SK-N-SH (cell line): ENCODE data around the gene MYLK4. TPM values are rescaled to one million over a fixed set of nuclear protein-coding genes. Genes with fewer than 3 reads are reported as not detected.

Source experiments
- CTCF ChIA-PET: fragments of 300-600, 350-600 bp; formaldehyde crosslinking; extraction: SDS; loops from one replicate; lab custom pipeline; 2021; lab: Yijun Ruan, JAX
- POLR2A ChIA-PET: fragments of 350-600 bp; sonication (Branson Sonifier 250); formaldehyde crosslinking; extraction: SDS; loops from one replicate; lab custom pipeline; 2020; ENCODE audit warnings: antibody characterized with exemption, inconsistent platforms; lab: Yijun Ruan, JAX
- DNase-seq: peaks from one replicate; pipeline ENCODE4 v3.0.0; 2012
- H2AFZ ChIP-seq: fragments of 200-600 bp; sonication (generic); 2 replicates; pipeline ENCODE4 v1.8.1; 2016; ENCODE audit warnings: antibody characterized with exemption, mild to moderate bottlenecking, low read depth
- H3F3A ChIP-seq: fragments of 200-600 bp; sonication (generic); replicated peaks from 2 replicates; pipeline ENCODE3; 2016; ENCODE audit warnings: antibody characterized with exemption, mild to moderate bottlenecking; ENCODE audit not compliant: insufficient read depth
- H3K27ac ChIP-seq, 2 experiments: fragments of 200-500 bp in 1 of 2; fragments of 200-600 bp in 1 of 2; sonication (Bioruptor generic) in 1 of 2; sonication (generic), shearing (Covaris generic) in 1 of 2; 2 replicates each; pipeline versions ENCODE4 v1.5.1 to v1.6.1; 2014 to 2016; ENCODE audit warnings: low read depth in 2 of 2, inconsistent platforms in 1 of 2, low read length in 1 of 2, mild to moderate bottlenecking in 1 of 2, mixed read lengths in 1 of 2
- H3K27me3 ChIP-seq: fragments of 200-600 bp; sonication (generic), shearing (Covaris generic); 2 replicates; pipeline ENCODE4 v1.6.1; 2016; ENCODE audit warnings: mixed run types; ENCODE audit not compliant: insufficient read depth
- H3K36me3 ChIP-seq, 2 experiments: fragments of 200-500 bp in 1 of 2; fragments of 200-600 bp in 1 of 2; sonication (Bioruptor generic) in 1 of 2; sonication (generic) in 1 of 2; replicated peaks in 1 of 2; 2 replicates each; pipeline versions ENCODE3 to v1.5.1; 2014 to 2016; ENCODE audit warnings: low read length in 1 of 2, mild to moderate bottlenecking in 1 of 2; ENCODE audit not compliant: insufficient read depth in 2 of 2, control insufficient read depth in 1 of 2
- H3K4me1 ChIP-seq, 2 experiments: fragments of 200-500 bp in 1 of 2; fragments of 200-600 bp in 1 of 2; sonication (Bioruptor generic) in 1 of 2; sonication (generic), shearing (Covaris generic) in 1 of 2; 2 replicates each; pipeline versions ENCODE4 v1.5.1 to v1.6.1; 2014 to 2016; ENCODE audit warnings: low read depth in 1 of 2, low read length in 1 of 2, mixed run types in 1 of 2; ENCODE audit not compliant: insufficient read depth in 2 of 2, control insufficient read depth in 1 of 2
- H3K4me2 ChIP-seq: fragments of 200-600 bp; sonication (generic), shearing (Covaris generic); 2 replicates; pipeline ENCODE4 v1.6.1; 2017; ENCODE audit warnings: mixed run types
- H3K4me3 ChIP-seq, 2 experiments: fragments of 200-500 bp in 1 of 2; fragments of 200-600 bp in 1 of 2; sonication (Bioruptor generic) in 1 of 2; sonication (generic), shearing (Covaris generic) in 1 of 2; 2 replicates each; pipeline versions ENCODE4 v1.5.1 to v1.8.1; 2014 to 2016; ENCODE audit warnings: low read depth in 2 of 2, inconsistent platforms in 1 of 2, low read length in 1 of 2, mild to moderate bottlenecking in 1 of 2, mixed read lengths in 1 of 2, moderate library complexity in 1 of 2
- H3K79me2 ChIP-seq: fragments of 200-600 bp; sonication (generic); 2 replicates; pipeline ENCODE4 v1.8.1; 2017; ENCODE audit warnings: mild to moderate bottlenecking; ENCODE audit not compliant: insufficient read depth
- H3K9ac ChIP-seq: fragments of 200-600 bp; sonication (generic); 2 replicates; pipeline ENCODE4 v1.6.1; 2017; ENCODE audit warnings: mixed run types
- H3K9me2 ChIP-seq: fragments of 200-600 bp; sonication (generic); 2 replicates; pipeline ENCODE4 v1.6.1; 2017; ENCODE audit warnings: mixed run types
- H3K9me3 ChIP-seq: fragments of 200-600 bp; sonication (generic); 2 replicates; pipeline ENCODE4 v1.6.1; 2017; ENCODE audit warnings: mixed run types, mild to moderate bottlenecking, moderate library complexity
- H4K20me1 ChIP-seq: fragments of 200-600 bp; sonication (generic); 2 replicates; pipeline ENCODE4 v1.6.1; 2017; ENCODE audit warnings: mild to moderate bottlenecking, mixed run types; ENCODE audit not compliant: insufficient read depth
- FOSL2 ChIP-seq: IDR thresholded peaks from 2 replicates; pipeline ENCODE4 v1.4.0; 2012; ENCODE audit warnings: low read depth, mild to moderate bottlenecking, moderate library complexity, borderline replicate concordance
- GABPA ChIP-seq: IDR thresholded peaks from 2 replicates; pipeline ENCODE4 v1.4.0; 2012; ENCODE audit warnings: low read depth, mild to moderate bottlenecking
- GATA2 ChIP-seq: sonication (generic); formaldehyde crosslinking; IDR thresholded peaks from 2 replicates; pipeline ENCODE4 v1.5.0; 2020; ENCODE audit warnings: mild to moderate bottlenecking, missing genetic modification reagents
- IRF3 ChIP-seq: fragments of 150-350 bp; IDR thresholded peaks from 2 replicates; pipeline ENCODE4 v1.6.1; 2016; ENCODE audit warnings: mild to moderate bottlenecking, low read depth, low read length
- JUND ChIP-seq: IDR thresholded peaks from 2 replicates; pipeline ENCODE4 v1.4.0; 2012
- MAX ChIP-seq: IDR thresholded peaks from 2 replicates; pipeline ENCODE4 v1.4.0; 2012; ENCODE audit warnings: low read depth
- MEF2A ChIP-seq: IDR thresholded peaks from 2 replicates; pipeline ENCODE4 v1.4.0; 2012; ENCODE audit warnings: low read depth, borderline replicate concordance
- RAD21 ChIP-seq: IDR thresholded peaks from 2 replicates; pipeline ENCODE4 v1.6.1; 2012; ENCODE audit warnings: mild to moderate bottlenecking, low read length
- RXRA ChIP-seq: IDR thresholded peaks from 2 replicates; pipeline ENCODE4 v1.4.0; 2012; ENCODE audit warnings: low read depth, mild to moderate bottlenecking, borderline replicate concordance
- SMC3 ChIP-seq: IDR thresholded peaks from 2 replicates; pipeline ENCODE4 v1.6.1; 2012; ENCODE audit warnings: low read depth, low read length, improper control_type of control experiment
- TAF1 ChIP-seq: IDR thresholded peaks from 2 replicates; pipeline ENCODE4 v1.6.1; 2012; ENCODE audit warnings: low read depth, mild to moderate bottlenecking, low read length, moderate library complexity, borderline replicate concordance
- TCF12 ChIP-seq: IDR thresholded peaks from 2 replicates; pipeline ENCODE4 v1.4.0; 2012
- TEAD4 ChIP-seq: IDR thresholded peaks from 2 replicates; pipeline ENCODE4 v1.4.0; 2012; ENCODE audit warnings: mild to moderate bottlenecking, borderline replicate concordance; ENCODE audit not compliant: insufficient read depth
- ZBTB33 ChIP-seq: IDR thresholded peaks from 2 replicates; pipeline ENCODE4 v1.4.0; 2012; ENCODE audit warnings: low read depth, borderline replicate concordance
- WGBS: methylation state at CpG from one replicate; pipeline ENCODE4 v1.1.6; 2017; ENCODE audit warnings: low lambda C conversion rate; 5-methylcytosine and 5-hydroxymethylcytosine counted together
- polyA plus RNA-seq, 3 experiments: library from polyadenylated mRNA; depleted of rRNA; stranded (reverse); fragments of >200 nt; gene quantifications; 2 replicates each; pipeline ENCODE4 v1.2.3, GENCODE V29; 2012
- TF ChIP-seq, protein P1 (sequence below): fragments of 150-350 bp; IDR thresholded peaks from 2 replicates; pipeline ENCODE4 v1.6.1; 2017; ENCODE audit warnings: antibody characterized with exemption, low read length, low read depth, borderline replicate concordance
- TF ChIP-seq, protein P2 (sequence below): IDR thresholded peaks from 2 replicates; pipeline ENCODE4 v1.6.1; 2012; ENCODE audit warnings: mild to moderate bottlenecking, low read depth, low read length, moderate library complexity

Gene MYLK4
- polyA plus RNA-seq, 1 of the 3 experiments (the other 2 are of a cell fraction) = 0.16 TPM

GRCh38 chr6:2718334-2719092 lies 32.2 kb downstream of the MYLK4 start:
- no peak for DNase-seq
- Histone ChIP-seq H3K27ac (no peak overlapping the region), H3K4me1 (peaks cover 0 to 7% of the 10 kb centered on the region in 2 experiments; a peak in 1 of 4 replicates), H4K20me1 (no peaks in the 10 kb centered on the region), H3K9me2 (no peaks in the 10 kb centered on the region), H3K36me3 (no peaks in the 10 kb centered on the region), H3K79me2 (no peaks in the 10 kb centered on the region), H2AFZ (no peak overlapping the region)
- CTCF ChIA-PET = interaction anchor here (1.5 to 1.6 kb wide), 2 partner anchors 15 to 19 kb away, joined by 3 to 8 read pairs; no protein-coding TSS in a partner anchor
- TF ChIP-seq JUND (no peak), TCF12 (no peak), MAX (no peak), ZBTB33 (no peak), TAF1 (no peak), FOSL2 (no peak)
- TF ChIP-seq, all 33 proteins: peak for 0
- no peaks in the 10 kb centered on the region for H3K27me3 ChIP-seq
- H3K9me3 ChIP-seq = no peaks in the 10 kb centered on the region
- no peak overlapping the region for H3K4me2 ChIP-seq
- H3K9ac ChIP-seq = no peak overlapping the region
- WGBS = 46% methylated on average over 6 of the region's 6 CpGs
- peaks cover 8% of the 10 kb centered on the region for H3F3A ChIP-seq
- POLR2A ChIA-PET = interaction anchor here (0.6 kb wide), 1 partner anchor 509 kb away, joined by 3 read pairs; no protein-coding TSS in a partner anchor
- no peak overlapping the region for H3K4me3 ChIP-seq

DNA sequence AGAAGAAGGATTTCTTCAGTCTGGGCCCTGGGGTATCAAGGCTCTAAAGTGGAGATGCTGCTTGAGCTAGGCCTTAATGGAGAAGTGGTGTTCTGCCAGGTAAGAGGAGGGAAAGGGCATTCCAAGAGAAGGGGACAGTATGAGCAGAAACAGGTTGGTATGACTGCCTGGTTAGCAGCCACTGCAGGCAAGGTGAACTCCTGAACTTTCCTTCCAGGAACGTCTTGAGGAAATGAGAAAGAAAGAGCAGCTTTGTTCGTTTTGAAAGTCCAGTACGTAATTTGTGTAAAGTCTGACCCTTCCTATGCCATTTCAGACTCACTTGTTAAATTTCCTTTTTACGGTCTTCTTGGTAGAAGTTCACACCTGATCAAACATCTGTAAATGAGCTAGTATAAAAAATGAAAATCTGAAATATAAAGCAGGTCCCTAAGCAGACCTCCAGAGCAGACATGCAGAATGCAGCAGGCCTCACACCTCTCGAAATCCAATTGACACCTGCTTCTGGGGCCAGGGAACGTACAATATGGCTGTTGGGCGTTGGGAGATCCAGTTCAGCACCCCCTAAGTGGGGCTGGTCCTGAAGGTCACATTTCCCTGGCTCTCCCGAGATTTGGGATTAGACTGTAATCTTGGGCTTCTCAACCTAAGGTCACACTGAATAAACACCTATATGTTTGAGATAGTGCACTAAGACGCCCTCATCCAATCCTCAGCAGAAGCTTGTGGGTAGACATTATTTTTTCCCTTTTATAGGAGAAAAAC lies 33.6 kb downstream of the MYLK4 start:
- Histone ChIP-seq H3K27ac (no peak overlapping the region), H3K27me3 (no peaks in the 10 kb centered on the region), H3K9me3 (no peaks in the 10 kb centered on the region), H3K9ac (no peak overlapping the region), H3K4me3 (no peak overlapping the region), H3F3A (peaks cover 8% of the 10 kb centered on the region), H3K79me2 (no peaks in the 10 kb centered on the region), H2AFZ (no peak overlapping the region), H3K9me2 (no peaks in the 10 kb centered on the region), H3K4me1 (peaks cover 0 to 7% of the 10 kb centered on the region in 2 experiments; a peak in 1 of 4 replicates), H3K36me3 (no peaks in the 10 kb centered on the region), H3K4me2 (no peak overlapping the region), H4K20me1 (no peaks in the 10 kb centered on the region)
- CTCF ChIA-PET = interaction anchor here (1.0 to 1.5 kb wide), 2 partner anchors 9 to 21 kb away, joined by 3 read pairs; no protein-coding TSS in a partner anchor
- POLR2A ChIA-PET = no interaction called here
- no peak for DNase-seq
- 73% methylated on average over 8 of the region's 9 CpGs for WGBS
- TF ChIP-seq SMC3 (no peak), MAX (no peak), MEF2A (no peak), GATA2 (CRISPR knock-in tag) (no peak), GABPA (no peak), RAD21 (no peak), IRF3 (no peak), TEAD4 (no peak), RXRA (no peak)
- TF ChIP-seq, protein P1, sequence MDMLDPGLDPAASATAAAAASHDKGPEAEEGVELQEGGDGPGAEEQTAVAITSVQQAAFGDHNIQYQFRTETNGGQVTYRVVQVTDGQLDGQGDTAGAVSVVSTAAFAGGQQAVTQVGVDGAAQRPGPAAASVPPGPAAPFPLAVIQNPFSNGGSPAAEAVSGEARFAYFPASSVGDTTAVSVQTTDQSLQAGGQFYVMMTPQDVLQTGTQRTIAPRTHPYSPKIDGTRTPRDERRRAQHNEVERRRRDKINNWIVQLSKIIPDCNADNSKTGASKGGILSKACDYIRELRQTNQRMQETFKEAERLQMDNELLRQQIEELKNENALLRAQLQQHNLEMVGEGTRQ = no peak
- TF ChIP-seq, protein P2, sequence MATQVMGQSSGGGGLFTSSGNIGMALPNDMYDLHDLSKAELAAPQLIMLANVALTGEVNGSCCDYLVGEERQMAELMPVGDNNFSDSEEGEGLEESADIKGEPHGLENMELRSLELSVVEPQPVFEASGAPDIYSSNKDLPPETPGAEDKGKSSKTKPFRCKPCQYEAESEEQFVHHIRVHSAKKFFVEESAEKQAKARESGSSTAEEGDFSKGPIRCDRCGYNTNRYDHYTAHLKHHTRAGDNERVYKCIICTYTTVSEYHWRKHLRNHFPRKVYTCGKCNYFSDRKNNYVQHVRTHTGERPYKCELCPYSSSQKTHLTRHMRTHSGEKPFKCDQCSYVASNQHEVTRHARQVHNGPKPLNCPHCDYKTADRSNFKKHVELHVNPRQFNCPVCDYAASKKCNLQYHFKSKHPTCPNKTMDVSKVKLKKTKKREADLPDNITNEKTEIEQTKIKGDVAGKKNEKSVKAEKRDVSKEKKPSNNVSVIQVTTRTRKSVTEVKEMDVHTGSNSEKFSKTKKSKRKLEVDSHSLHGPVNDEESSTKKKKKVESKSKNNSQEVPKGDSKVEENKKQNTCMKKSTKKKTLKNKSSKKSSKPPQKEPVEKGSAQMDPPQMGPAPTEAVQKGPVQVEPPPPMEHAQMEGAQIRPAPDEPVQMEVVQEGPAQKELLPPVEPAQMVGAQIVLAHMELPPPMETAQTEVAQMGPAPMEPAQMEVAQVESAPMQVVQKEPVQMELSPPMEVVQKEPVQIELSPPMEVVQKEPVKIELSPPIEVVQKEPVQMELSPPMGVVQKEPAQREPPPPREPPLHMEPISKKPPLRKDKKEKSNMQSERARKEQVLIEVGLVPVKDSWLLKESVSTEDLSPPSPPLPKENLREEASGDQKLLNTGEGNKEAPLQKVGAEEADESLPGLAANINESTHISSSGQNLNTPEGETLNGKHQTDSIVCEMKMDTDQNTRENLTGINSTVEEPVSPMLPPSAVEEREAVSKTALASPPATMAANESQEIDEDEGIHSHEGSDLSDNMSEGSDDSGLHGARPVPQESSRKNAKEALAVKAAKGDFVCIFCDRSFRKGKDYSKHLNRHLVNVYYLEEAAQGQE = no peak
